Measurements from ENCODE around the gene LHX2.

GRCh38 chr9:124004593-124004992, 7.0 kb upstream of the LHX2 start:
- TF ChIP-seq, protein P1, sequence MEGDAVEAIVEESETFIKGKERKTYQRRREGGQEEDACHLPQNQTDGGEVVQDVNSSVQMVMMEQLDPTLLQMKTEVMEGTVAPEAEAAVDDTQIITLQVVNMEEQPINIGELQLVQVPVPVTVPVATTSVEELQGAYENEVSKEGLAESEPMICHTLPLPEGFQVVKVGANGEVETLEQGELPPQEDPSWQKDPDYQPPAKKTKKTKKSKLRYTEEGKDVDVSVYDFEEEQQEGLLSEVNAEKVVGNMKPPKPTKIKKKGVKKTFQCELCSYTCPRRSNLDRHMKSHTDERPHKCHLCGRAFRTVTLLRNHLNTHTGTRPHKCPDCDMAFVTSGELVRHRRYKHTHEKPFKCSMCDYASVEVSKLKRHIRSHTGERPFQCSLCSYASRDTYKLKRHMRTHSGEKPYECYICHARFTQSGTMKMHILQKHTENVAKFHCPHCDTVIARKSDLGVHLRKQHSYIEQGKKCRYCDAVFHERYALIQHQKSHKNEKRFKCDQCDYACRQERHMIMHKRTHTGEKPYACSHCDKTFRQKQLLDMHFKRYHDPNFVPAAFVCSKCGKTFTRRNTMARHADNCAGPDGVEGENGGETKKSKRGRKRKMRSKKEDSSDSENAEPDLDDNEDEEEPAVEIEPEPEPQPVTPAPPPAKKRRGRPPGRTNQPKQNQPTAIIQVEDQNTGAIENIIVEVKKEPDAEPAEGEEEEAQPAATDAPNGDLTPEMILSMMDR (IDR thresholded peaks at IDR 0.05): no peak
- TF ChIP-seq POLR2A (IDR thresholded peaks at IDR 0.05): no peak
